Ectodermal cell (in vitro differentiated cells): ENCODE data around the gene DNAH12.

ENCODE experiments used
- H3K27ac ChIP-seq: 2 replicates; pipeline ENCODE4 v1.7.0; 2013; ENCODE audit warnings: mild to moderate bottlenecking, low read depth, low read length; ENCODE audit not compliant: insufficient read depth, poor library complexity, severe bottlenecking
- H3K27me3 ChIP-seq: 2 replicates; pipeline ENCODE4 v1.7.0; 2013; ENCODE audit warnings: mild to moderate bottlenecking, low read length; ENCODE audit not compliant: insufficient read depth, control insufficient read depth, poor library complexity, severe bottlenecking
- H3K36me3 ChIP-seq: one replicate; pipeline ENCODE4 v1.7.0; 2013; ENCODE audit warnings: low read length; ENCODE audit not compliant: control insufficient read depth, insufficient read depth
- H3K4me1 ChIP-seq: one replicate; pipeline ENCODE4 v1.7.0; 2013; ENCODE audit warnings: low read length; ENCODE audit not compliant: control insufficient read depth, insufficient read depth
- H3K4me3 ChIP-seq: 2 replicates; pipeline ENCODE4 v1.7.0; 2013; ENCODE audit warnings: low read depth, low read length, control low read depth; ENCODE audit not compliant: insufficient read depth
- H3K9me3 ChIP-seq: 2 replicates; pipeline ENCODE4 v1.7.0; 2013; ENCODE audit warnings: mild to moderate bottlenecking, low read length, moderate library complexity; ENCODE audit not compliant: control insufficient read depth
- WGBS, 2 experiments: methylation state at CpG; one replicate each; pipeline ENCODE4 v1.1.7; 2013; ENCODE audit warnings: missing lambda C conversion rate in 2 of 2; 5-methylcytosine and 5-hydroxymethylcytosine counted together

DNAH12 gene

DNA sequence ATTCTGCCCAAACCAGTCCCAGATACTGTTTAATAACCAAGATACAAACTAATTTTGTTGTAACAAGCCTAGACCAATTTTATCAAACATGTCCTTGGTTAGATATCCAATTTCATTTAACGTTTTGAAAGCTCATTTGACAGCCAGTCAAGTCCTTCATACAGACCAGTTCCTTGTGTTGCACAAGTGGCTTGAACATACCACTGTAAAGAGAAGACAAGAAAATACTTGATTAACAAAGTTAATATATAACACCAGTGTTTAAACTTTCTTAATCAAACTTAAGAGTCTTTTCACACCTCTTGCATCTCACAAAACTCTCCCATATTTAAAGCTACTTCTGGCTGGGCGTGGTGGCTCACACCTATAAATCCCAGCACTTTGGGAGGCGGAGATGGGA, 28.0 kb upstream of the DNAH12 start:
- WGBS, 2 experiments, result 93 to 96% methylated on average over 3 of the region's 3 CpGs
- no peaks in the 10 kb centered on the region for H3K27me3 ChIP-seq
- H3K4me3 ChIP-seq, result no peak overlapping the region
- no peak overlapping the region for H3K27ac ChIP-seq
- H3K36me3 ChIP-seq, result peaks cover 14% of the 10 kb centered on the region
- no peaks in the 10 kb centered on the region for H3K9me3 ChIP-seq
- no peaks in the 10 kb centered on the region for H3K4me1 ChIP-seq

DNA sequence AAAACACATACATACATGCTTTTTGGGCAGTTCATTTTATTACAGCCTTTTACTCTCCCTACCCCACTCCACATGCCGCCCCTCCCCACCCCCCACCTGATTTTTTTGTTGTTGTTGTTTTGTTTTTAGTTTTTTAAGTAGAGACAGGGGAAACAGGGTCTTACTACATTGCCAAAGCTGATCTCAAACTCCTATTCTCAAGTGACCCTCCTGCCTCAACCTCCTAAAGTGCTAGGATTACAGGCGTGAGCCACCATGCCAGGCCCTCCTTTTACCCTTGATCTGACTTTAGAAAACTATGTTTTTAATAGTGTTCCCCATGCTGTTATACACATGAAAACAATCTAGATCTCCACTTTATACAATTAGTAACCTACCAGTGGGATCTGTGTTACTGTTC, 26.7 kb upstream of the DNAH12 start:
- Histone ChIP-seq H3K36me3 (peaks cover 8% of the 10 kb centered on the region), H3K4me3 (no peak overlapping the region), H3K4me1 (no peaks in the 10 kb centered on the region), H3K27me3 (no peaks in the 10 kb centered on the region), H3K27ac (no peak overlapping the region), H3K9me3 (no peaks in the 10 kb centered on the region)
- 86 to 96% methylated on average over 1 to 2 of the region's 2 CpGs for WGBS, 2 experiments

GRCh38 chr3:57569859-57570450, 25.8 kb upstream of the DNAH12 start:
- no peak overlapping the region for H3K27ac ChIP-seq
- no peaks in the 10 kb centered on the region for H3K4me1 ChIP-seq
- WGBS, 2 experiments, result 83 to 98% methylated on average over 5 to 6 of the region's 6 CpGs
- no peaks in the 10 kb centered on the region for H3K27me3 ChIP-seq
- H3K36me3 ChIP-seq, result peaks cover 7% of the 10 kb centered on the region
- H3K4me3 ChIP-seq, result no peak overlapping the region
- no peaks in the 10 kb centered on the region for H3K9me3 ChIP-seq

DNA sequence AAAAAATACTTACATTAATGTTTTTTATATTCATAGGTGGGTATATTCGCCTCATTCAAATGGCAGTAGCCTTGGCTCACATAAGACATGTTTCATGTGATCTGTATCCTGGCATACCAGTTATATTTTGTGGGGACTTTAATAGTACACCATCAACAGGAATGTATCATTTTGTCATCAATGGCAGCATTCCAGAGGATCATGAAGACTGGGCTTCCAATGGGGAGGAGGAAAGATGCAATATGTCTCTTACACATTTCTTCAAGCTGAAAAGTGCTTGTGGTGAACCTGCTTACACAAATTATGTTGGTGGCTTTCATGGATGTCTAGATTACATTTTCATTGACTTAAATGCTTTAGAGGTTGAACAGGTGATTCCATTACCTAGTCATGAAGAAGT, 15.4 kb upstream of the DNAH12 start:
- H3K4me3 ChIP-seq, result no peak overlapping the region
- peaks cover 4% of the 10 kb centered on the region for H3K36me3 ChIP-seq
- peaks cover 12% of the 10 kb centered on the region for H3K4me1 ChIP-seq
- H3K27ac ChIP-seq, result no peak overlapping the region
- 100% methylated on average over 1 of the region's 1 CpG for WGBS, 2 experiments
- no peaks in the 10 kb centered on the region for H3K27me3 ChIP-seq
- H3K9me3 ChIP-seq, result no peaks in the 10 kb centered on the region

GRCh38 chr3:57557085-57557537, 13.0 kb upstream of the DNAH12 start:
- H3K36me3 ChIP-seq, result peaks cover under 1% of the 10 kb centered on the region
- H3K27me3 ChIP-seq, result no peaks in the 10 kb centered on the region
- peak overlapping the region; percentile 88 for H3K4me3 ChIP-seq
- WGBS, 2 experiments, result 8 to 11% methylated on average over 29 of the region's 29 CpGs
- H3K27ac ChIP-seq, result no peak overlapping the region
- H3K4me1 ChIP-seq, result peaks cover 12% of the 10 kb centered on the region
- H3K9me3 ChIP-seq, result no peaks in the 10 kb centered on the region

DNA sequence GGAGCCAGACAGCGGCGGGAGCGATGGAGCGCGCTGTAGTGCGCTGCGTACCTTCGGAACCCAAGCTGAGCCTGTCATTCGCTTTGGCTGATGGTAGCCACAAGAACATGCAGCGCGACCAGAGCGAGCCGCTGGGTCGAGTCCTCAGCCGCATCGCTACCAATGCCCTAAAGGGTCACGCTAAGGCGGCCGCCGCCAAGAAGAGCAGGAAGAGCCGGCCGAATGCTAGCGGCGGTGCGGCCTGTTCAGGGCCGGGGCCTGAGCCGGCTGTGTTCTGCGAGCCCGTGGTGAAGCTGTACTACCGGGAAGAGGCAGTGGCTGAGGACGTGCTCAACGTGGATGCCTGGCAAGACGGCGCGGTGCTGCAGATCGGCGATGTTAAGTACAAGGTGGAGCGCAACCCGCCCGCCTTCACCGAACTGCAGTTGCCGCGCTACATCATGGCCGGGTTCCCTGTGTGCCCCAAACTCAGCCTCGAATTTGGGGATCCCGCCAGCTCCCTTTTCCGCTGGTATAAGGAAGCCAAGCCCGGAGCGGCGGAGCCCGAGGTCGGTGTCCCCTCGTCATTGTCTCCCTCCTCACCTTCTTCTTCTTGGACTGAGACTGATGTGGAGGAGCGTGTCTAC, 12.4 kb upstream of the DNAH12 start:
- H3K4me3 ChIP-seq, result peak overlapping the region; percentile 88
- 4 to 6% methylated on average over 54 of the region's 54 CpGs for WGBS, 2 experiments
- no peaks in the 10 kb centered on the region for H3K9me3 ChIP-seq
- H3K4me1 ChIP-seq, result peaks cover 12% of the 10 kb centered on the region
- no peaks in the 10 kb centered on the region for H3K36me3 ChIP-seq
- H3K27me3 ChIP-seq, result no peaks in the 10 kb centered on the region
- H3K27ac ChIP-seq, result no peak overlapping the region

- Histone ChIP-seq H3K4me1 (peaks cover 12% of the 10 kb centered on the region), H3K27me3 (no peaks in the 10 kb centered on the region), H3K4me3 (peak within 1 kb of the TSS; percentile 88), H3K9me3 (no peaks in the 10 kb centered on the region), H3K36me3 (no peaks in the 10 kb centered on the region), H3K27ac (no peak within 1 kb of the TSS)
- 16% methylated on average over 54 of the region's 54 CpGs for WGBS, 2 experiments
These were observed 11.8 kb upstream of the DNAH12 start, which contains the start of gene PDE12 for GRCh38 chr3:57555738-57556458. PDE12 (plus strand) TSS chr3:57556274; CDS start chr3:57556380, 106 bp downstream.

GRCh38 chr3:57555306-57555705, 11.2 kb upstream of the DNAH12 start:
- Histone ChIP-seq H3K36me3 (no peaks in the 10 kb centered on the region), H3K27ac (no peak overlapping the region), H3K27me3 (no peaks in the 10 kb centered on the region), H3K9me3 (no peaks in the 10 kb centered on the region), H3K4me1 (peaks cover 12% of the 10 kb centered on the region), H3K4me3 (peak overlapping the region; percentile 88)
- WGBS, 2 experiments, result 87 to 92% methylated on average over 8 of the region's 8 CpGs

DNA sequence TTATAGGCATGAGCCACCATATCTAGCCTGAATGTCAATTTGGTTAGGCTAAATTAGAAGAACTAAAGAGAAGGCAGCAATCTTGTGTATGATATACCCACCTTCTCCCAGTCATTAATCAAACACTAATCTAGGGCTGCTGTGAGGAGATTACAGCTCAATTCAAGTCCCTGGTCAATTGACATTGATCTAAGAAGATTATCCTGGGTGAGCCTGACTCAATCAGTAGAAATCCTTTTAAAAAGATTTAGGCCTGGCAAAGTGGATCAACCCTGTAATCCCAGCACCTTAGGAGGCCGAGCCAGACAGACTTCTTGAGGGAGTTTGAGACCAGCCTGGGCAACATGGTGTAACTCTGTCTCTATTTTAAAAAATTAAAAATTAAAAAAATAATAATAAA, 2.5 kb upstream of the DNAH12 start:
- Histone ChIP-seq H3K9me3 (no peaks in the 10 kb centered on the region), H3K36me3 (no peaks in the 10 kb centered on the region), H3K4me3 (no peak overlapping the region), H3K27me3 (no peaks in the 10 kb centered on the region), H3K27ac (no peak overlapping the region), H3K4me1 (peaks cover 6% of the 10 kb centered on the region)
- 71 to 86% methylated on average over 1 of the region's 1 CpG for WGBS, 2 experiments

GRCh38 chr3:57545636-57546268, 1.6 kb upstream of the DNAH12 start:
- no peaks in the 10 kb centered on the region for H3K27me3 ChIP-seq
- no peak overlapping the region for H3K4me3 ChIP-seq
- no peaks in the 10 kb centered on the region for H3K9me3 ChIP-seq
- no peaks in the 10 kb centered on the region for H3K36me3 ChIP-seq
- 88 to 92% methylated on average over 7 of the region's 7 CpGs for WGBS, 2 experiments
- no peak overlapping the region for H3K27ac ChIP-seq
- H3K4me1 ChIP-seq, result peaks cover 6% of the 10 kb centered on the region
